GM12872 (cell line): ENCODE results near the gene ARHGEF1.

ENCODE experiments used
- TF ChIP-seq, protein P1 (sequence below): IDR thresholded peaks from 3 replicates; pipeline ENCODE4 v1.5.1; 2011; ENCODE audit warnings: low read depth, mild to moderate bottlenecking, low read length, moderate library complexity; ENCODE audit not compliant: insufficient read depth

ARHGEF1 gene

DNA sequence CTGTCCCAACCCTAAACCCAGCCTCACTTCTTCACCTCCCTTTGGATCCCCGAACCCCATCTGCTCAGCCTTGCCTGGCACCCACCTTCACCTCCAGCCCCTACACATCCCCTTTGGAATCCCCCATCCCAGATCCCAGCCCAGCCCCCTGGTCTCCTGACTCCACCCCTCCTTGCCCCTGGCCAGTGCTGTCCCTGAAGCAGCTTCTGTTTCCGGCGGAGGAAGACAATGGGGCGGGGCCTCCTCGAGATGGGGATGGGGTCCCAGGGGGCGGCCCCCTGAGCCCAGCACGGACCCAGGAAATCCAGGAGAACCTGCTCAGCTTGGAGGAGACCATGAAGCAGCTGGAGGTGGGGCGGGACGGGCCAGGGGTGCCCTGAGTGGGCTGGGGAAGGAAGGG lies 23.3 kb downstream of the ARHGEF1 start:
- TF ChIP-seq, protein P1, sequence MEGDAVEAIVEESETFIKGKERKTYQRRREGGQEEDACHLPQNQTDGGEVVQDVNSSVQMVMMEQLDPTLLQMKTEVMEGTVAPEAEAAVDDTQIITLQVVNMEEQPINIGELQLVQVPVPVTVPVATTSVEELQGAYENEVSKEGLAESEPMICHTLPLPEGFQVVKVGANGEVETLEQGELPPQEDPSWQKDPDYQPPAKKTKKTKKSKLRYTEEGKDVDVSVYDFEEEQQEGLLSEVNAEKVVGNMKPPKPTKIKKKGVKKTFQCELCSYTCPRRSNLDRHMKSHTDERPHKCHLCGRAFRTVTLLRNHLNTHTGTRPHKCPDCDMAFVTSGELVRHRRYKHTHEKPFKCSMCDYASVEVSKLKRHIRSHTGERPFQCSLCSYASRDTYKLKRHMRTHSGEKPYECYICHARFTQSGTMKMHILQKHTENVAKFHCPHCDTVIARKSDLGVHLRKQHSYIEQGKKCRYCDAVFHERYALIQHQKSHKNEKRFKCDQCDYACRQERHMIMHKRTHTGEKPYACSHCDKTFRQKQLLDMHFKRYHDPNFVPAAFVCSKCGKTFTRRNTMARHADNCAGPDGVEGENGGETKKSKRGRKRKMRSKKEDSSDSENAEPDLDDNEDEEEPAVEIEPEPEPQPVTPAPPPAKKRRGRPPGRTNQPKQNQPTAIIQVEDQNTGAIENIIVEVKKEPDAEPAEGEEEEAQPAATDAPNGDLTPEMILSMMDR: no peak

DNA sequence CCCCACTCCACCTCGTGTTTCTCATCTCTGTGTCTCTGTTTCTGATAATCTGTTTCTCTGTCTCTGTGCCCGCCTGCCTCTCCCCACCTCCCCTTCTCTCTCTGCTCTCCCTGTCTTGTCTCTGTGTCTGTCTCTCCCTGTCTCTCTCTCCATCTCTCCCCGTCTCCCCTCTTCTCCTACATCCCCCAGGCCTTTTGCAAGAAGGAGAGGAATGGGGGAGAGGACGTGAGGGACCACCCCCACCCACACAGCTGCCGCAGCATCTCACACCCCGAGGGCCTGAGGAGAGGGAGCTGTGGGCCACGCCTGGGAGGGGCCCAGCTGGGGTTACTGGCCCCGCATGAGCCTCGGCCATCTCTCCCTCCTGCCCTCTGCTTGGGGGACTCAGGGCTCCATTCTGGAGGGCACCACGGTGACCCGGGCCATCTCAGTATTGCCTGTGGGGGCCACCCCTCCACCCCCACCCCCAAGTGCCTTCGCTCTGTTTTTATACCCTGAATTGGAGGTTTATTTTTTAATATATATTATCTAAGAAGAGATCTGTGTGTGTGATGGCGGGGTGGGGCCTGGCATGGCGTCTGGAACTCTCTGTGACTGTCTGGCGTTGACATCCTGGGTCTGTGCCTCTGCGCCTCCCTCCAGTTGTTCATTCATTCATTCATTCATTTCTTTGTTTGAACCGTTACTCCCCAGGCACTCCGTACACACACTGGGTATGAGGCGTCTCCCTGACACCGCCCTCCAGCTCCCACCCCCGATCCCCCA lies 24.1 kb downstream of the ARHGEF1 start:
- TF ChIP-seq, protein P1: no peak

DNA sequence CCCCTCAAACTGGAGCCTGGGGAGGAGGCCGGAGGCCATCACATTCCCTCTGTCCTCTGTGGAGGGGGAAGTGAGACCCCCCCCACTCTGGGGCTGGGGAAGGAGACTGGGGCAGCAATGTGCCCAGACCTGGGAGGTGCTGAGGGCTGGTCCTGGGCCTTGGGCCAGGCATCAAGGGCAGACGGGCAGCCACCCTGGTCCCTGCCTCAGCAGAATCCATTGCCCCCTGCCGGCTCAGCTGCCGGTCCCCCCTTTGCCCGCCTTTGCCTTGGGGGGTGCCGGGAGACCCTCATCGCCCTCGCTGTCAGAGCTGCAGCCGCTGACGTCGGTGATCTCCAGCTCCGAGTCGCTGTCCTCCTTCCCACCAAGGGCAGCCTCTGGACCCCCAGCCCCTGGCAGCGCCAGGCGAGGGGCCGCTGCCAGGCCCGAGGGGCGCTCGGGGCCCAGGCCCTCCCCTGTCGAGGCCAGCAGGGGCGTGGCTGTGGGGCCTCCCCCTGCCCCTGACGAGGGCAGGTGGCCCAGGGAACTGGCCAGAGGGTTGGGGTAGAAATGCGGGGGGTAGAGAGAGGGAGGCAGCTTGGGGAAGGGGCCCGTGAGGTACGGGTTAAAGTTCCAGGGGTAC lies 25.1 kb downstream of the ARHGEF1 start:
- TF ChIP-seq, protein P1: no peak

DNA sequence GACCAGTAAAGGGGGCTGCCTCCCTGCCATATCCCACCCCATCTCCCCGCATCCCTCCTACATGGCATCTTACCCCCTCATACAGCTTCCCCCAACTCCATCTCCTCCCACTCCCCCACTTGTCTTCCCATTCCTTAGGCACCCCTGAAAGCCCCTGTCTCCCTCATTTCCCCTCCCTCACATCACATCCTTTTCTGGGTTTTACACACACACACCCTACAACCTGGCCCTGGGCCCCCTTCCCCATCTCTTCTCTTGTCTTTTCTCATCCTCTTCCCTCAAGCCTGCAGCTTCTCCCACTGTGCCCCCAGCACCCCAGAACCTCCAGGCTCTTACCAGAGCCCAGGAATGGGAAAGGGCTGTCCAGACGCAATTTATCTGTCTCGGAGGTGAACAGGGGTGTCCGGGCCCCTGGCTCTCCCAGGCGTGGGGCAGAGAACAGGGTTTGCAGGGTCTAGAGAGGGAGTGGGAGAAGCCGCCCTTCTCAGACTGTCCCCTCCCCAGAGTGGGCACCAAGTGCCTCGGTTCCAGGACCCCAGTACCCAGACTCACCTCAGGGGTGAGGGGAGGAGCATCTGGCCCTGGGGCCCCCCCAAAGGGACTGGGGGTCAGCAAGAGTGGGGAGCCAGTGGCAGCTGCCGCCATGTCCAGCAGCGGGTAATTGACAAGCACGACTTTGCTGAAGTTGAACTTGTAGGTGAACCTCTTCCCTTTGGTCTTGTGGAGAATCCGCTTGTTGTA lies 25.9 kb downstream of the ARHGEF1 start:
- TF ChIP-seq, protein P1: no peak

DNA sequence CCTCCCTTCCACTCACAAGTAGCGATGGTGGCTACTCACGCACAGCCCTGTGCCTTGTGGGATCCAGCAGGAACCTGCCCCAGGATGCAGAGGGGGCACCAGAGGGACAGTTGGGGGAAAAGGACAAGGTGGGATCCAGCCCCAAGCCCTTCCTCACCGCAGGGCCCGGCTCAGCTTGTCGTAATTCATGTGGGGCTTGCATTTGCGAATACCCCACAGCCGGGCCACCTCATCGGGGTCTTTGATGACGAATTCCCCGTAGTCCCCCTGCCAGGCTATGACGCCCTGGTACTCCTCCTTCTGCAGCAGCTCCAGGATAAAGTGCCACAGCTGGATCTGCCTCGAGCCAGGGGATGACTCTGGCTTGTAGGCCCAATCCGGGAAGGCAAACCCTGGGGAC lies 26.7 kb downstream of the ARHGEF1 start:
- TF ChIP-seq, protein P1: no peak

DNA sequence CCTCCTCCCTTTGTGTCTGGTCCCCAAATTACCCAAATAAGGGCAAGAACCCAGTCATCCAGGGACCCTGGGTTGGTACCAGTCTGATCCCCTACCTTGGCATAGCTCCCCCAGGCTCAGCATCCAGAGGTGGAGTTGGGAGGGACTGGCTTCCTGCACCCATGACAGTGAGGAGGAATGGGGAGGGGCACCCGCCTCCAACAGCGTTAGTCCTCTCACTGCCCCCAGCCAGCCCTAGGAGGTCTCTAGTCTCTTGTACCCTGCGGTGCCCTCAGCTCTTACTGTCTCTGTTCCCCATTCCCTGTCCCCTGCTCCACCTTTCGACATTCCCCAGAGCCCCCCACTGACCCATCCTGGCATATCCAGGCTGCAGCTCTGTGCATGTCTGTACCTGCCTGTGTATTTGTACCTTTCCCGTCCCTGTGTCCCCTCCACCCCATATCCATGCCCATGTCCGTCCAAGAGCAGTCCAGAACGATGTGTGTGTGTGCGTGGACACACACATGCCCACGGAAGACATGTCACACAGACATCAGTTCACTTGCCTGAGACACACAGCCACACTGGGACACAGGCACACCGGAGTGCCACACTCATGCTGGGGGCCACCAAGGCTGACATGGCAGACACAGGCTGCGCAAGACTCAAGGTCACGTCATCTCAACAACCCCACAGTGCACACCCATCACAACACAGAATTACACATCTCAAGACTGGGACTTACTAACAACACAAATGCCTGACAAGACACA lies 27.4 kb downstream of the ARHGEF1 start:
- TF ChIP-seq, protein P1: no peak
